Measurements from ENCODE around the gene POLE.

The POLE gene

GRCh38 chr12:132659146-132659545 is 28.0 kb downstream of the POLE start:
- no peak overlapping the region for H3K4me3 ChIP-seq (ENCODE audit: low read depth in 1 of 2, low read length in 2 of 2)
- H3K36me3 ChIP-seq (ENCODE audit: insufficient read depth, low read length), result peaks cover 63% of the 10 kb centered on the region
- H3K27me3 ChIP-seq (ENCODE audit: control insufficient read depth in 1 of 2, insufficient read depth in 2 of 2, low read length in 2 of 2), result no peaks in the 10 kb centered on the region
- no peaks in the 10 kb centered on the region for H3K4me1 ChIP-seq (ENCODE audit: insufficient read depth, low read length)
- H3K27ac ChIP-seq (ENCODE audit: low read depth, low read length), result no peak overlapping the region
- H3K9me3 ChIP-seq (ENCODE audit: low read length), result no peaks in the 10 kb centered on the region
- no peak overlapping the region for H3K9ac ChIP-seq (ENCODE audit: low read length)

GRCh38 chr12:132658149-132658894 is 28.8 kb downstream of the POLE start:
- H3K9ac ChIP-seq (ENCODE audit: low read length), result no peak overlapping the region
- H3K4me3 ChIP-seq (ENCODE audit: low read depth in 1 of 2, low read length in 2 of 2), result no peak overlapping the region
- no peaks in the 10 kb centered on the region for H3K27me3 ChIP-seq (ENCODE audit: control insufficient read depth in 1 of 2, insufficient read depth in 2 of 2, low read length in 2 of 2)
- no peak overlapping the region for H3K27ac ChIP-seq (ENCODE audit: low read depth, low read length)
- no peaks in the 10 kb centered on the region for H3K9me3 ChIP-seq (ENCODE audit: low read length)
- peaks cover 59% of the 10 kb centered on the region for H3K36me3 ChIP-seq (ENCODE audit: insufficient read depth, low read length)
- no peaks in the 10 kb centered on the region for H3K4me1 ChIP-seq (ENCODE audit: insufficient read depth, low read length)

GRCh38 chr12:132657004-132657727 is 30.0 kb downstream of the POLE start:
- Histone ChIP-seq H3K27ac (ENCODE audit: low read depth, low read length) (no peak overlapping the region), H3K4me3 (ENCODE audit: low read depth in 1 of 2, low read length in 2 of 2) (no peak overlapping the region), H3K36me3 (ENCODE audit: insufficient read depth, low read length) (peaks cover 57% of the 10 kb centered on the region), H3K9me3 (ENCODE audit: low read length) (no peaks in the 10 kb centered on the region), H3K9ac (ENCODE audit: low read length) (no peak overlapping the region), H3K4me1 (ENCODE audit: insufficient read depth, low read length) (no peaks in the 10 kb centered on the region), H3K27me3 (ENCODE audit: control insufficient read depth in 1 of 2, insufficient read depth in 2 of 2, low read length in 2 of 2) (no peaks in the 10 kb centered on the region)

GRCh38 chr12:132653567-132654290 is 33.4 kb downstream of the POLE start:
- no peak overlapping the region for H3K27ac ChIP-seq (ENCODE audit: low read depth, low read length)
- H3K4me3 ChIP-seq (ENCODE audit: low read depth in 1 of 2, low read length in 2 of 2), result no peak overlapping the region
- H3K36me3 ChIP-seq (ENCODE audit: insufficient read depth, low read length), result peaks cover 35% of the 10 kb centered on the region
- no peak overlapping the region for H3K9ac ChIP-seq (ENCODE audit: low read length)
- H3K4me1 ChIP-seq (ENCODE audit: insufficient read depth, low read length), result no peaks in the 10 kb centered on the region
- no peaks in the 10 kb centered on the region for H3K9me3 ChIP-seq (ENCODE audit: low read length)
- H3K27me3 ChIP-seq (ENCODE audit: control insufficient read depth in 1 of 2, insufficient read depth in 2 of 2, low read length in 2 of 2), result no peaks in the 10 kb centered on the region

GRCh38 chr12:132651444-132652100 is 35.6 kb downstream of the POLE start:
- Histone ChIP-seq H3K36me3 (ENCODE audit: insufficient read depth, low read length) (peaks cover 27% of the 10 kb centered on the region), H3K4me1 (ENCODE audit: insufficient read depth, low read length) (no peaks in the 10 kb centered on the region), H3K9ac (ENCODE audit: low read length) (no peak overlapping the region), H3K27me3 (ENCODE audit: control insufficient read depth in 1 of 2, insufficient read depth in 2 of 2, low read length in 2 of 2) (no peaks in the 10 kb centered on the region), H3K27ac (ENCODE audit: low read depth, low read length) (no peak overlapping the region), H3K9me3 (ENCODE audit: low read length) (no peaks in the 10 kb centered on the region), H3K4me3 (ENCODE audit: low read depth in 1 of 2, low read length in 2 of 2) (no peak overlapping the region)

- H3K4me1 ChIP-seq (ENCODE audit: insufficient read depth, low read length), result no peaks in the 10 kb centered on the region
- no peak overlapping the region for H3K9ac ChIP-seq (ENCODE audit: low read length)
- peaks cover 33% of the 10 kb centered on the region for H3K36me3 ChIP-seq (ENCODE audit: insufficient read depth, low read length)
- no peak overlapping the region for H3K27ac ChIP-seq (ENCODE audit: low read depth, low read length)
- no peaks in the 10 kb centered on the region for H3K27me3 ChIP-seq (ENCODE audit: control insufficient read depth in 1 of 2, insufficient read depth in 2 of 2, low read length in 2 of 2)
- no peak overlapping the region for H3K4me3 ChIP-seq (ENCODE audit: low read depth in 1 of 2, low read length in 2 of 2)
- no peaks in the 10 kb centered on the region for H3K9me3 ChIP-seq (ENCODE audit: low read length)
Observed at GRCh38 chr12:132649226-132649945, 37.8 kb downstream of the POLE start.

GRCh38 chr12:132648616-132649225 is 38.4 kb downstream of the POLE start:
- H3K27me3 ChIP-seq (ENCODE audit: control insufficient read depth in 1 of 2, insufficient read depth in 2 of 2, low read length in 2 of 2), result no peaks in the 10 kb centered on the region
- no peaks in the 10 kb centered on the region for H3K9me3 ChIP-seq (ENCODE audit: low read length)
- H3K4me3 ChIP-seq (ENCODE audit: low read depth in 1 of 2, low read length in 2 of 2), result no peak overlapping the region
- H3K36me3 ChIP-seq (ENCODE audit: insufficient read depth, low read length), result peaks cover 35% of the 10 kb centered on the region
- H3K4me1 ChIP-seq (ENCODE audit: insufficient read depth, low read length), result no peaks in the 10 kb centered on the region
- H3K9ac ChIP-seq (ENCODE audit: low read length), result no peak overlapping the region
- H3K27ac ChIP-seq (ENCODE audit: low read depth, low read length), result no peak overlapping the region

GRCh38 chr12:132647858-132648257 is 39.3 kb downstream of the POLE start:
- no peaks in the 10 kb centered on the region for H3K4me1 ChIP-seq (ENCODE audit: insufficient read depth, low read length)
- H3K27me3 ChIP-seq (ENCODE audit: control insufficient read depth in 1 of 2, insufficient read depth in 2 of 2, low read length in 2 of 2), result no peaks in the 10 kb centered on the region
- no peak overlapping the region for H3K4me3 ChIP-seq (ENCODE audit: low read depth in 1 of 2, low read length in 2 of 2)
- H3K27ac ChIP-seq (ENCODE audit: low read depth, low read length), result no peak overlapping the region
- no peak overlapping the region for H3K9ac ChIP-seq (ENCODE audit: low read length)
- peaks cover 38% of the 10 kb centered on the region for H3K36me3 ChIP-seq (ENCODE audit: insufficient read depth, low read length)
- no peaks in the 10 kb centered on the region for H3K9me3 ChIP-seq (ENCODE audit: low read length)

GRCh38 chr12:132646850-132647249 is 40.3 kb downstream of the POLE start:
- Histone ChIP-seq H3K9me3 (ENCODE audit: low read length) (no peaks in the 10 kb centered on the region), H3K36me3 (ENCODE audit: insufficient read depth, low read length) (peaks cover 41% of the 10 kb centered on the region), H3K4me1 (ENCODE audit: insufficient read depth, low read length) (no peaks in the 10 kb centered on the region), H3K9ac (ENCODE audit: low read length) (no peak overlapping the region), H3K27me3 (ENCODE audit: control insufficient read depth in 1 of 2, insufficient read depth in 2 of 2, low read length in 2 of 2) (no peaks in the 10 kb centered on the region), H3K4me3 (ENCODE audit: low read depth in 1 of 2, low read length in 2 of 2) (no peak overlapping the region), H3K27ac (ENCODE audit: low read depth, low read length) (no peak overlapping the region)

GRCh38 chr12:132642846-132643835 is 44.0 kb downstream of the POLE start:
- H3K4me3 ChIP-seq (ENCODE audit: low read depth in 1 of 2, low read length in 2 of 2), result no peak overlapping the region
- H3K27me3 ChIP-seq (ENCODE audit: control insufficient read depth in 1 of 2, insufficient read depth in 2 of 2, low read length in 2 of 2), result no peaks in the 10 kb centered on the region
- peaks cover 30% of the 10 kb centered on the region for H3K36me3 ChIP-seq (ENCODE audit: insufficient read depth, low read length)
- H3K9ac ChIP-seq (ENCODE audit: low read length), result no peak overlapping the region
- H3K9me3 ChIP-seq (ENCODE audit: low read length), result no peaks in the 10 kb centered on the region
- H3K4me1 ChIP-seq (ENCODE audit: insufficient read depth, low read length), result no peaks in the 10 kb centered on the region
- H3K27ac ChIP-seq (ENCODE audit: low read depth, low read length), result no peak overlapping the region

All from muscle layer of colon (tissue), 2 donors.